Chondrocyte (in vitro differentiated cells): Measurements from ENCODE around the gene LMX1B. TPM values are rescaled to one million over a fixed set of nuclear protein-coding genes. Genes with fewer than 3 reads are reported as not detected.

Source experiments
- DNase-seq: peaks from one replicate; pipeline ENCODE4 v3.0.0; 2021; ENCODE audit warnings: mixed read lengths, low spot score
- H3K27ac Mint-ChIP-seq: one replicate; pipeline ENCODE4 v1.8.0; 2021; ENCODE audit warnings: mild to moderate bottlenecking, moderate library complexity, mixed read lengths; ENCODE audit not compliant: unreplicated experiment
- H3K27me3 Mint-ChIP-seq: 2 replicates; pipeline ENCODE4 v1.8.0; 2021; ENCODE audit warnings: low read depth, mixed read lengths
- H3K36me3 Mint-ChIP-seq: 2 replicates; pipeline ENCODE4 v1.8.0; 2021; ENCODE audit warnings: low read depth, mixed read lengths
- H3K4me1 Mint-ChIP-seq: 2 replicates; pipeline ENCODE4 v1.8.0; 2021; ENCODE audit warnings: low read depth, mild to moderate bottlenecking, mixed read lengths
- H3K4me3 Mint-ChIP-seq: one replicate; pipeline ENCODE4 v1.8.0; 2021; ENCODE audit warnings: mild to moderate bottlenecking, moderate library complexity, mixed read lengths; ENCODE audit not compliant: unreplicated experiment
- H3K9me3 Mint-ChIP-seq: 2 replicates; pipeline ENCODE4 v1.8.0; 2021; ENCODE audit warnings: low read depth, mixed read lengths
- CTCF ChIP-seq: fragments of 200-600 bp; sonication (generic); IDR thresholded peaks from 2 replicates; pipeline ENCODE4 v1.5.0; 2021; ENCODE audit warnings: antibody characterized with exemption, mild to moderate bottlenecking, moderate library complexity
- total RNA-seq: library from RNA; stranded (reverse); gene quantifications from 3 replicates; pipeline ENCODE4 v1.2.1, GENCODE V29; 2021

LMX1B gene
- total RNA-seq, 1 donor from 2014 or later, result not detected

DNA sequence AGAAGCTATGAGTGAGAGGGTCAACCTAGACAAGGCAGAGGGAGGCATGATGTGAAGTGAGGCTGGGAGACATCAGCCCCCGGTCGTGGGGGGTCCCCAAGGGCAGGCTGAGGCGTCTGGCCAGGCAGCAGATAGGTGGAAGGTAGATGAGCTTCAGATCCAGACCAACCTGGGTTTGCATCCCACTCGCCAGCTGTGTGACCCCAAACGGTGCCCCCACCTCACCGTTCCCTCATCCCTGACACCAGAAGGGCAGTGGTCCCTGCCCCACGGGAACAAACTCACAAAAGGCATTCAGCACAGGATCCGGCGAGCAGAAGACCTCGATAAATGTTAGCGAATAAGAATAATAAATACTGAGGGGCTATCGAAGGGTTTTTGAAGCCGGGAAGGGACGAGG is 27.5 kb upstream of the LMX1B start:
- peak overlapping the region; percentile 49 for H3K27ac Mint-ChIP-seq
- peaks cover 42% of the 10 kb centered on the region for H3K27me3 Mint-ChIP-seq
- H3K4me3 Mint-ChIP-seq, result no peak overlapping the region
- H3K36me3 Mint-ChIP-seq, result peaks cover 2% of the 10 kb centered on the region
- peaks cover 17% of the 10 kb centered on the region for H3K4me1 Mint-ChIP-seq
- peak; percentile 49 for DNase-seq
- no peaks in the 10 kb centered on the region for H3K9me3 Mint-ChIP-seq
- TF ChIP-seq CTCF, result no peak

- H3K27ac Mint-ChIP-seq, result peak overlapping the region; percentile 79
- peak; percentile 56 for DNase-seq
- no peaks in the 10 kb centered on the region for H3K9me3 Mint-ChIP-seq
- H3K36me3 Mint-ChIP-seq, result peaks cover 2% of the 10 kb centered on the region
- H3K4me3 Mint-ChIP-seq, result no peak overlapping the region
- TF ChIP-seq CTCF, result no peak
- H3K27me3 Mint-ChIP-seq, result peaks cover 42% of the 10 kb centered on the region
- peaks cover 17% of the 10 kb centered on the region for H3K4me1 Mint-ChIP-seq
Observed at GRCh38 chr9:126587187-126588185, 26.2 kb upstream of the LMX1B start.

GRCh38 chr9:126588491-126589168 is 25.1 kb upstream of the LMX1B start:
- Mint-ChIP-seq H3K27me3 (peaks cover 41% of the 10 kb centered on the region), H3K4me3 (no peak overlapping the region), H3K9me3 (no peaks in the 10 kb centered on the region), H3K27ac (no peak overlapping the region), H3K4me1 (peaks cover 12% of the 10 kb centered on the region), H3K36me3 (peaks cover 2% of the 10 kb centered on the region)
- TF ChIP-seq CTCF, result no peak
- DNase-seq, result peak; percentile 35

DNA sequence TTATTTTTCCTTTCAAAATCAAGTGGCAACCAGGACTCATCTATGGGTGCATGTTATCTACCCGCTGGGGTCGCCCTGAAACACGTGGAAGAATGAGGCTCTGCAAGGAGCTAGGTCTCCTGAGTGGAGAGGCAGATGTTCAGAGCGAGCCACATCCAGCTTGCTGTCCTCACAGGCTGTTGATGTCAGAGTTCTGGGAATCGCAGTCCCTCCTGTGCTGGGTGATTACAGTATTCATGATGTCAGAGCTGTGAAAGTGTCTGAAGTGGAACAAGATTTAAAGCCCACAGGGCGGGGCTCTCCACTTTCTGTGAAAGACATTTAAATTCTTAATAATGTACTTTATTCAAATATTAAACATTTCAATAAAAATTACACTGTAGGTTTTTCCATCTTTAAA is 24.4 kb upstream of the LMX1B start:
- peaks cover 12% of the 10 kb centered on the region for H3K4me1 Mint-ChIP-seq
- peaks cover 2% of the 10 kb centered on the region for H3K36me3 Mint-ChIP-seq
- no peaks in the 10 kb centered on the region for H3K9me3 Mint-ChIP-seq
- no peak for TF ChIP-seq CTCF
- H3K4me3 Mint-ChIP-seq, result no peak overlapping the region
- peak; percentile 27 for DNase-seq
- H3K27ac Mint-ChIP-seq, result no peak overlapping the region
- H3K27me3 Mint-ChIP-seq, result peaks cover 45% of the 10 kb centered on the region

DNA sequence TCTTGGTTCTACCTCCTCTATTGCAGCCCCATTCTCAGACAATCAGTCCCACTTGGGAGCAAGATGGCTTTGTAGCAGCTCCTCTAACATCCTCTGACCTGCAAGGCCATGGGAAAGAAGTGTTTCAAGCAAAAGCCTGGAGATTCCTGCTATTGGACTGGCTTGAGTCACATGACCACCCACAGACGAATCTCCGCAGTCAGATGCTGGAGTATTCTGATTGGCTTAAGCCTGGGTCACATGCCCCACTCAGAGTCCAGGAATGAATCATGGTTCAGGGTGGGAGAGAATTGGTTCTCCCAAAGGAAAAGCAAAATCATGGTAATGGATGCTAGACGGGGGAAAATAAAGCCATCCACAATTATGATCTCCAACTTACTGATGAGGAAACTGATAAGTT is 22.6 kb upstream of the LMX1B start:
- Mint-ChIP-seq H3K27ac (no peak overlapping the region), H3K4me3 (no peak overlapping the region), H3K4me1 (peaks cover 12% of the 10 kb centered on the region), H3K36me3 (peaks cover 2% of the 10 kb centered on the region), H3K9me3 (peaks cover 3% of the 10 kb centered on the region), H3K27me3 (peaks cover 42% of the 10 kb centered on the region)
- no peak for TF ChIP-seq CTCF
- no peak for DNase-seq
